Ovary (tissue), 3 donors: ENCODE measurements around the gene PLPPR3.

ENCODE experiments used
- CTCF ChIP-seq, 3 donors: fragments of 450-650 bp in 2 of 3; fragments of 200-600 bp in 1 of 3; IDR thresholded peaks; one replicate each; pipeline versions ENCODE4 v1.5.1 to v1.8.0; 2016 to 2022; ENCODE audit warnings: antibody characterized with exemption in 3 of 3, mild to moderate bottlenecking in 1 of 3
- POLR2A ChIP-seq: fragments of 450-650 bp; IDR thresholded peaks from one replicate; pipeline ENCODE4 v1.6.1; 2017; ENCODE audit warnings: antibody characterized with exemption, mild to moderate bottlenecking, moderate library complexity
- donor health status: DM: no; HTN: no; CAD: no.

DNA sequence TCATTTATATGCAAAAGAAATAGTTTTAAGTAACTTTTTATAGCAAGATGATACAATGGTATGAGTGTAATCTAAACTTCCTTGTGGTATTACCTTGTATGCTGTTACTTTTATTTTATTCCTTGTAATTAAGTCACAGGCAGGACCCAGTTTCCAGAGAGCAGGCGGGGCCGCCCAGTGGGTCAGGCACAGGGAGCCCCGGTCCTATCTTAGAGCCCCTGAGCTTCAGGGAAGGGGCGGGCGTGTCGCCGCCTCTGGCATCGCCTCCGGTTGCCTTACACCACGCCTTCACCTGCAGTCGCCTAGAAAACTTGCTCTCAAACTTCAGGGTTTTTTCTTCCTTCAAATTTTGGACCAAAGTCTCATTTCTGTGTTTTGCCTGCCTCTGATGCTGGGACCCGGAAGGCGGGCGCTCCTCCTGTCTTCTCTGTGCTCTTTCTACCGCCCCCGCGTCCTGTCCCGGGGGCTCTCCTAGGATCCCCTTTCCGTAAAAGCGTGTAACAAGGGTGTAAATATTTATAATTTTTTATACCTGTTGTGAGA lies 10.2 kb downstream of the PLPPR3 start:
- TF ChIP-seq CTCF (IDR thresholded peaks at IDR 0.05), result no peak
- TF ChIP-seq POLR2A, result no peak
